Fibroblast of skin of scalp (primary cell): ENCODE results near the gene SRD5A3.
"Not testable (repeated sequence)": the region's sequence is repeated elsewhere in the genome, so short reads cannot be mapped to it uniquely, and the experiment has no call there.

Experiments
- DNase-seq: peaks from one replicate; pipeline ENCODE4 v3.0.0-alpha.2; 2013

SRD5A3 gene

GRCh38 chr4:55346851-55347255 is 811 bp downstream of the SRD5A3 start:
- no peak for DNase-seq

GRCh38 chr4:55347610-55348228 is 1.7 kb downstream of the SRD5A3 start:
- DNase-seq, result peak; percentile 16

- peak; percentile 48 for DNase-seq
These were observed 2.4 kb downstream of the SRD5A3 start for GRCh38 chr4:55348466-55348865.

GRCh38 chr4:55350870-55351269 is 4.8 kb downstream of the SRD5A3 start:
- not testable (repeated sequence) for DNase-seq

GRCh38 chr4:55351824-55352223 is 5.8 kb downstream of the SRD5A3 start:
- no peak for DNase-seq

- no peak for DNase-seq
These were observed 6.7 kb downstream of the SRD5A3 start for GRCh38 chr4:55352726-55353125.

- DNase-seq, result not testable (repeated sequence)
These were observed 7.2 kb downstream of the SRD5A3 start for GRCh38 chr4:55353228-55353747.

GRCh38 chr4:55354648-55355047 is 8.6 kb downstream of the SRD5A3 start:
- no peak for DNase-seq

- no peak for DNase-seq
These were observed 9.5 kb downstream of the SRD5A3 start for GRCh38 chr4:55355555-55355954.

- peak; percentile 29 for DNase-seq
These were observed 11.0 kb downstream of the SRD5A3 start for GRCh38 chr4:55356991-55357461.

- no peak for DNase-seq
These were observed 12.2 kb downstream of the SRD5A3 start for GRCh38 chr4:55358246-55358645.

GRCh38 chr4:55358668-55359067 is 12.6 kb downstream of the SRD5A3 start:
- peak; percentile 84 for DNase-seq

- DNase-seq, result no peak
These were observed 13.4 kb downstream of the SRD5A3 start for GRCh38 chr4:55359397-55359916.

- not testable (repeated sequence) for DNase-seq
These were observed 16.9 kb downstream of the SRD5A3 start for GRCh38 chr4:55362938-55363337.

GRCh38 chr4:55363691-55364351 is 17.8 kb downstream of the SRD5A3 start:
- no peak for DNase-seq

- no peak for DNase-seq
These were observed 18.8 kb downstream of the SRD5A3 start for GRCh38 chr4:55364691-55365344.

- DNase-seq, result no peak
These were observed 19.3 kb downstream of the SRD5A3 start for GRCh38 chr4:55365345-55365728.

- DNase-seq, result no peak
These were observed 20.6 kb downstream of the SRD5A3 start for GRCh38 chr4:55366621-55367020.

- DNase-seq, result peak; percentile 34
These were observed 21.2 kb downstream of the SRD5A3 start for GRCh38 chr4:55367084-55367722.

- DNase-seq, result no peak
These were observed 23.9 kb downstream of the SRD5A3 start for GRCh38 chr4:55369968-55370367.

GRCh38 chr4:55372259-55372658 is 26.2 kb downstream of the SRD5A3 start:
- DNase-seq, result no peak

GRCh38 chr4:55373461-55373860 is 27.4 kb downstream of the SRD5A3 start:
- DNase-seq, result no peak

GRCh38 chr4:55376698-55377097 is 30.7 kb downstream of the SRD5A3 start:
- DNase-seq, result no peak
